ENCODE measurements around the gene PIGK.

The PIGK gene

GRCh38 chr1:77089756-77090155, 129.5 kb downstream of the PIGK start:
- Histone ChIP-seq H3K4me1 (ENCODE audit: control insufficient read depth, insufficient read depth, low read length) (no peaks in the 10 kb centered on the region), H3K4me3 (ENCODE audit: low read depth, low read length) (no peak overlapping the region), H3K9me3 (ENCODE audit: control insufficient read depth, insufficient read depth, low read length) (no peaks in the 10 kb centered on the region), H3K36me3 (ENCODE audit: control insufficient read depth, insufficient read depth, low read length) (no peaks in the 10 kb centered on the region), H3K9ac (ENCODE audit: low read depth, low read length) (no peak overlapping the region), H3K27me3 (ENCODE audit: control insufficient read depth, insufficient read depth, low read length) (no peaks in the 10 kb centered on the region)

DNA sequence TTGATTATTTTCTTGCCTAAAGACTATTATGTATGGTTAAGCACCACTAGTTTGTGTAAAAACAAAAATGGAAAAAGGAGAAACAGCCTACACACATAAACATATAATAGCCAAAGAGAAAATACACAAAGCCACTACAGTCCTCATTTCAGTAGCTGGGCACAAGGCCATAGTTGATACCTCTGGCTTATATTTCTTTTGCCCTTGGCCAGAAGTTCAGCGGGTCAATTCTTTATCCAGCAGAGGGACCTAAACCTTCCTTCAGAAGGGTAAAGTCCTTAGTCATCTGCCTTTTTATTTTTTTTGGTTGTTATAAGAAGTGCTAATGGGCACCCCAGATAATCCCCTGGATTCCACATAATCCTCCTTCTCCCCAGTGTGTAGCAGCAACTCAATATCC, 134.1 kb downstream of the PIGK start:
- H3K9me3 ChIP-seq (ENCODE audit: control insufficient read depth, insufficient read depth, low read length): no peaks in the 10 kb centered on the region
- peaks cover 5% of the 10 kb centered on the region for H3K4me1 ChIP-seq (ENCODE audit: control insufficient read depth, insufficient read depth, low read length)
- no peaks in the 10 kb centered on the region for H3K36me3 ChIP-seq (ENCODE audit: control insufficient read depth, insufficient read depth, low read length)
- no peak overlapping the region for H3K9ac ChIP-seq (ENCODE audit: low read depth, low read length)
- no peak overlapping the region for H3K4me3 ChIP-seq (ENCODE audit: low read depth, low read length)
- no peaks in the 10 kb centered on the region for H3K27me3 ChIP-seq (ENCODE audit: control insufficient read depth, insufficient read depth, low read length)

GRCh38 chr1:77084457-77084856, 134.8 kb downstream of the PIGK start:
- H3K9ac ChIP-seq (ENCODE audit: low read depth, low read length): no peak overlapping the region
- no peaks in the 10 kb centered on the region for H3K27me3 ChIP-seq (ENCODE audit: control insufficient read depth, insufficient read depth, low read length)
- peaks cover 5% of the 10 kb centered on the region for H3K4me1 ChIP-seq (ENCODE audit: control insufficient read depth, insufficient read depth, low read length)
- no peak overlapping the region for H3K4me3 ChIP-seq (ENCODE audit: low read depth, low read length)
- no peaks in the 10 kb centered on the region for H3K36me3 ChIP-seq (ENCODE audit: control insufficient read depth, insufficient read depth, low read length)
- H3K9me3 ChIP-seq (ENCODE audit: control insufficient read depth, insufficient read depth, low read length): no peaks in the 10 kb centered on the region

DNA sequence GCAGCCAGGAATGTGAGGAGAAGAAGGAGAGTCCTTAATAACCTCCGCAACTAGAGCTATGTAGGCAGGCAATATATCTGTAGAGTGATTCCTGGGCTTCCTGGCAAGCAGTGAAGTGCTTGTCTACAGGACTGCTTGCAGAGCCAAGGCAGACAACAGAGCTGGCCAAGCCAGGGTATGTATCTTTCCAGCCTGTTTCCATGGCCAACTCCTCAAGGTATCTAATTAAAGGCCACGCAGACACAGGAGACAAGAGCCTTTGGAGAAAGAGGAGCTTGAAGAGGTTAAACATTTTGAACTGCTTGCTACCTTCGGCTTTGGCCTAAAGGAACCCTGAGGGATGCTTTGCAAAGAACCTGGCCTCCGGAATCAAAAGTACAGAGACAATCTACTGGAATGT, 137.4 kb downstream of the PIGK start:
- Histone ChIP-seq H3K27me3 (ENCODE audit: control insufficient read depth, insufficient read depth, low read length) (no peaks in the 10 kb centered on the region), H3K36me3 (ENCODE audit: control insufficient read depth, insufficient read depth, low read length) (no peaks in the 10 kb centered on the region), H3K4me3 (ENCODE audit: low read depth, low read length) (no peak overlapping the region), H3K9ac (ENCODE audit: low read depth, low read length) (no peak overlapping the region), H3K9me3 (ENCODE audit: control insufficient read depth, insufficient read depth, low read length) (no peaks in the 10 kb centered on the region), H3K4me1 (ENCODE audit: control insufficient read depth, insufficient read depth, low read length) (peaks cover 5% of the 10 kb centered on the region)

GRCh38 chr1:77076759-77077158, 142.5 kb downstream of the PIGK start:
- H3K4me3 ChIP-seq (ENCODE audit: low read depth, low read length): no peak overlapping the region
- no peak overlapping the region for H3K9ac ChIP-seq (ENCODE audit: low read depth, low read length)
- no peaks in the 10 kb centered on the region for H3K27me3 ChIP-seq (ENCODE audit: control insufficient read depth, insufficient read depth, low read length)
- H3K36me3 ChIP-seq (ENCODE audit: control insufficient read depth, insufficient read depth, low read length): no peaks in the 10 kb centered on the region
- peaks cover 3% of the 10 kb centered on the region for H3K4me1 ChIP-seq (ENCODE audit: control insufficient read depth, insufficient read depth, low read length)
- no peaks in the 10 kb centered on the region for H3K9me3 ChIP-seq (ENCODE audit: control insufficient read depth, insufficient read depth, low read length)

GRCh38 chr1:77068013-77068412, 151.2 kb downstream of the PIGK start:
- Histone ChIP-seq H3K9ac (ENCODE audit: low read depth, low read length) (no peak overlapping the region), H3K27me3 (ENCODE audit: control insufficient read depth, insufficient read depth, low read length) (no peaks in the 10 kb centered on the region), H3K36me3 (ENCODE audit: control insufficient read depth, insufficient read depth, low read length) (no peaks in the 10 kb centered on the region), H3K4me1 (ENCODE audit: control insufficient read depth, insufficient read depth, low read length) (no peaks in the 10 kb centered on the region), H3K9me3 (ENCODE audit: control insufficient read depth, insufficient read depth, low read length) (no peaks in the 10 kb centered on the region), H3K4me3 (ENCODE audit: low read depth, low read length) (no peak overlapping the region)

- Histone ChIP-seq H3K4me3 (ENCODE audit: low read depth, low read length) (no peak overlapping the region), H3K27me3 (ENCODE audit: control insufficient read depth, insufficient read depth, low read length) (no peaks in the 10 kb centered on the region), H3K4me1 (ENCODE audit: control insufficient read depth, insufficient read depth, low read length) (no peaks in the 10 kb centered on the region), H3K9ac (ENCODE audit: low read depth, low read length) (no peak overlapping the region), H3K9me3 (ENCODE audit: control insufficient read depth, insufficient read depth, low read length) (no peaks in the 10 kb centered on the region), H3K36me3 (ENCODE audit: control insufficient read depth, insufficient read depth, low read length) (no peaks in the 10 kb centered on the region)
These were observed 153.4 kb downstream of the PIGK start for GRCh38 chr1:77065693-77066342.

DNA sequence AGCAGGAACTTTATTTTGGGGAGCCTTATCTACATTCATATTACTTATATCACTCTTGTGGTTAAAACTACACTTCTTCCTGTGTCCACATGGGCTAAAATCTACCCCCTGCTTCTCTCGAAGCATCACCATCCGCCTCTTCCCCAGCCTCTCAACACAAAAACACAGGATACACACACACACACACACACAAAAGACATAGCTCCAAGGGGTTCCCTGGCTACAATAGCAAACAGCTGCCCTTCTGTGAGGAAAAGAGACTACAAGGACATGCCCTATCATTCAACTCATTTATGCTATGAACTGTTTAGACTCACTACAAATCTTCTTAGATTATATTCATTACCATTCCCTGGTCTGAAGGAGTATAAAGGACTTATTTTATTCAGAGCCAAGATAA, 155.0 kb downstream of the PIGK start:
- Histone ChIP-seq H3K27me3 (ENCODE audit: control insufficient read depth, insufficient read depth, low read length) (no peaks in the 10 kb centered on the region), H3K4me3 (ENCODE audit: low read depth, low read length) (no peak overlapping the region), H3K9me3 (ENCODE audit: control insufficient read depth, insufficient read depth, low read length) (no peaks in the 10 kb centered on the region), H3K4me1 (ENCODE audit: control insufficient read depth, insufficient read depth, low read length) (peaks cover 9% of the 10 kb centered on the region), H3K9ac (ENCODE audit: low read depth, low read length) (no peak overlapping the region), H3K36me3 (ENCODE audit: control insufficient read depth, insufficient read depth, low read length) (no peaks in the 10 kb centered on the region)

DNA sequence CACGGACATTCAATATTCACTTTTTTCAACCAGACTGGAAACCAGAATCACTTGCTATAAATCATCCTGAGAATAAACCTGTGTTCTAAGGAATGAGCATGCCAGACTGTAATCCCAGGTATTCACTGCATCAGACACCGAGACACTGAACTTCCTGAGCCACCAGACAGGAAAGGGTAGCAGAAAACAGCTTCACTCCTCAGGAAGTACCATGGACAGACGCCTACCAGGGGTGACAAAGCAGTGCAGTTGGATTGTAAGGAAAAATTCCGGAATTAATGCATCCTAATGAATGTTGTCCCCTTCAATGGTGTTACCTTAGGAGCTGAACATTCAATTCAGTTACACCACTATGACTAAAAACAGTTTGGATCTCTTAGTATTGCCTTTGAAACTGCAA, 156.1 kb downstream of the PIGK start:
- Histone ChIP-seq H3K4me3 (ENCODE audit: low read depth, low read length) (no peak overlapping the region), H3K9me3 (ENCODE audit: control insufficient read depth, insufficient read depth, low read length) (no peaks in the 10 kb centered on the region), H3K27me3 (ENCODE audit: control insufficient read depth, insufficient read depth, low read length) (no peaks in the 10 kb centered on the region), H3K36me3 (ENCODE audit: control insufficient read depth, insufficient read depth, low read length) (no peaks in the 10 kb centered on the region), H3K4me1 (ENCODE audit: control insufficient read depth, insufficient read depth, low read length) (peaks cover 11% of the 10 kb centered on the region), H3K9ac (ENCODE audit: low read depth, low read length) (no peak overlapping the region)

DNA sequence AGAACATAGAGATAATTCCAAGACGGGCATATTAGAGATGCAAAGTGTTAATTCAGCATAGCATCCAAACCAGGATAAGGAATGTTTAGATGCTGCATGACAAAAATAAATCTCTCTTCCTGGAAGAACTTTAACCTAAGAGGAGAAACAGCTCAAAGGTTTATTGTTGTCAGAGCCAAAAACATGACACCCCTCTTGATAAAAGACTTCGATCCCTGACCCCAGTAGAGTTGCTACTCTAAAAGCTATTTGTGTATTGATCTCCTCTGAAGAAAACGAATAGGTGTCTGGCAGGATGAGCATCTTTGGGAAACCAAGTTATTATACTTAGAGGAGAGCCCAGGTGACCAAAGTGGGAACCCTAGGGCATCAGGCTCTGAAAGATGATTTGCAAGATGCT, 158.1 kb downstream of the PIGK start:
- Histone ChIP-seq H3K36me3 (ENCODE audit: control insufficient read depth, insufficient read depth, low read length) (no peaks in the 10 kb centered on the region), H3K9ac (ENCODE audit: low read depth, low read length) (no peak overlapping the region), H3K4me1 (ENCODE audit: control insufficient read depth, insufficient read depth, low read length) (peaks cover 11% of the 10 kb centered on the region), H3K4me3 (ENCODE audit: low read depth, low read length) (no peak overlapping the region), H3K27me3 (ENCODE audit: control insufficient read depth, insufficient read depth, low read length) (no peaks in the 10 kb centered on the region), H3K9me3 (ENCODE audit: control insufficient read depth, insufficient read depth, low read length) (no peaks in the 10 kb centered on the region)

DNA sequence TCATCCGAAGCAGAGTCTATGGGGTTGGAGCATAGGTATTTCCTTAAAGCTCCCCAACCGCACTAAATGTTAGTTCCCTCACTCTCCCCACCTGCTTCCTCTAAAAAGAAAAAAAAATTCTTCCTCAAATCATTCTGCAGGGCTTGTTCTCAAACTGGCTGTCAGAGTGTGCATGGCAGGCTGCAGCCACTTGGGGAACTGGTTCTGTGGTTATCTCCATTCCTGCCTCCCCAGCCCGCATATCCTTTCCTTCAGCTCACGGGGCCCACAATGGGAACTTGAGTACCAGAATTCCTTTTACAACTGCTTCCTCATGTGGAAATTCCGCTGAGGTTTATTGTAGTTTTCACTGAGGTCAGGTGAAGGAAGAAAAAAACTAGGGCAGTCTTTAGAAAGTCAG, 159.2 kb downstream of the PIGK start:
- Histone ChIP-seq H3K4me1 (ENCODE audit: control insufficient read depth, insufficient read depth, low read length) (peaks cover 11% of the 10 kb centered on the region), H3K4me3 (ENCODE audit: low read depth, low read length) (no peak overlapping the region), H3K36me3 (ENCODE audit: control insufficient read depth, insufficient read depth, low read length) (no peaks in the 10 kb centered on the region), H3K9me3 (ENCODE audit: control insufficient read depth, insufficient read depth, low read length) (no peaks in the 10 kb centered on the region), H3K27me3 (ENCODE audit: control insufficient read depth, insufficient read depth, low read length) (no peaks in the 10 kb centered on the region), H3K9ac (ENCODE audit: low read depth, low read length) (no peak overlapping the region)

GRCh38 chr1:77057994-77058585, 161.1 kb downstream of the PIGK start:
- Histone ChIP-seq H3K9me3 (ENCODE audit: control insufficient read depth, insufficient read depth, low read length) (no peaks in the 10 kb centered on the region), H3K4me3 (ENCODE audit: low read depth, low read length) (no peak overlapping the region), H3K36me3 (ENCODE audit: control insufficient read depth, insufficient read depth, low read length) (no peaks in the 10 kb centered on the region), H3K9ac (ENCODE audit: low read depth, low read length) (no peak overlapping the region), H3K4me1 (ENCODE audit: control insufficient read depth, insufficient read depth, low read length) (peaks cover 11% of the 10 kb centered on the region), H3K27me3 (ENCODE audit: control insufficient read depth, insufficient read depth, low read length) (no peaks in the 10 kb centered on the region)

Data from iPS-15b (cell line).